ENCODE data around the gene DEK. TPM values are rescaled to one million over a fixed set of nuclear protein-coding genes. Genes with fewer than 3 reads are reported as not detected.
"Not testable (repeated sequence)": the region's sequence is repeated elsewhere in the genome, so short reads cannot be mapped to it uniquely, and the experiment has no call there.

The DEK gene
- polyA plus RNA-seq (2014; cell fraction: cytosol; rRNA removed) = 247 and 266 TPM in 2 replicates
- 171 and 207 TPM in 2 replicates for polyA plus RNA-seq (2014; cell fraction: nucleus; rRNA removed)

- DNase-seq (ENCODE audit: low spot score) = peak; percentile 86
Observed at GRCh38 chr6:18264219-18264922, at the start of gene DEK. Gene DEK, minus strand, starts transcription at chr6:18264530. Its CDS starts 543 bp downstream, at chr6:18263987.

- DNase-seq (ENCODE audit: low spot score) = no peak
Observed at GRCh38 chr6:18312368-18312767, 48.0 kb upstream of the DEK start.

- not testable (repeated sequence) for DNase-seq (ENCODE audit: low spot score)
Observed at GRCh38 chr6:18310010-18310409, 45.7 kb upstream of the DEK start.

- no peak for DNase-seq (ENCODE audit: low spot score)
Observed at GRCh38 chr6:18309046-18309445, 44.7 kb upstream of the DEK start.

GRCh38 chr6:18308070-18308735 is 43.9 kb upstream of the DEK start:
- no peak for DNase-seq (ENCODE audit: low spot score)

GRCh38 chr6:18306977-18307376 is 42.6 kb upstream of the DEK start:
- DNase-seq (ENCODE audit: low spot score) = no peak

GRCh38 chr6:18302561-18303439 is 38.5 kb upstream of the DEK start:
- DNase-seq (ENCODE audit: low spot score) = peak; percentile 22

- DNase-seq (ENCODE audit: low spot score) = no peak
Observed at GRCh38 chr6:18293076-18293904, 29.0 kb upstream of the DEK start.

GRCh38 chr6:18289283-18289682 is 25.0 kb upstream of the DEK start:
- no peak for DNase-seq (ENCODE audit: low spot score)

- DNase-seq (ENCODE audit: low spot score) = no peak
Observed at GRCh38 chr6:18284261-18284660, 19.9 kb upstream of the DEK start.

- no peak for DNase-seq (ENCODE audit: low spot score)
Observed at GRCh38 chr6:18281564-18281963, 17.2 kb upstream of the DEK start.

- DNase-seq (ENCODE audit: low spot score) = no peak
Observed at GRCh38 chr6:18280084-18280483, 15.8 kb upstream of the DEK start.

GRCh38 chr6:18279422-18279821 is 15.1 kb upstream of the DEK start:
- no peak for DNase-seq (ENCODE audit: low spot score)

- no peak for DNase-seq (ENCODE audit: low spot score)
Observed at GRCh38 chr6:18277237-18278006, 13.1 kb upstream of the DEK start.

- no peak for DNase-seq (ENCODE audit: low spot score)
Observed at GRCh38 chr6:18276610-18277236, 12.4 kb upstream of the DEK start.

- DNase-seq (ENCODE audit: low spot score) = no peak
Observed at GRCh38 chr6:18270216-18270615, 5.9 kb upstream of the DEK start.

- DNase-seq (ENCODE audit: low spot score) = no peak
Observed at GRCh38 chr6:18269717-18270116, 5.4 kb upstream of the DEK start.

- no peak for DNase-seq (ENCODE audit: low spot score)
Observed at GRCh38 chr6:18269253-18269652, 4.9 kb upstream of the DEK start.

- DNase-seq (ENCODE audit: low spot score) = no peak
Observed at GRCh38 chr6:18268066-18268465, 3.7 kb upstream of the DEK start.

GRCh38 chr6:18266523-18266912 is 2.2 kb upstream of the DEK start:
- DNase-seq (ENCODE audit: low spot score) = no peak
